ENCODE measurements around the gene CDK5.
A peak's percentile ranks its signal among the peaks of the same experiment; 100 is the strongest.
"Not testable (repeated sequence)": the region's sequence is repeated elsewhere in the genome, so short reads cannot be mapped to it uniquely, and the experiment has no call there.

Gene CDK5

GRCh38 chr7:151032936-151033863, 24.5 kb downstream of the CDK5 start:
- DNase-seq = no peak

- no peak for DNase-seq
Observed at GRCh38 chr7:151031011-151031410, 26.7 kb downstream of the CDK5 start.

GRCh38 chr7:151028948-151029501, 28.7 kb downstream of the CDK5 start:
- no peak for DNase-seq

GRCh38 chr7:151028131-151028947, 29.4 kb downstream of the CDK5 start, which contains the start of gene ABCB8:
Gene ABCB8 (plus strand): TSS chr7:151028450. CDS start chr7:151028516, 66 bp downstream.
- peak; percentile 98 for DNase-seq

- not testable (repeated sequence) for DNase-seq
Observed at GRCh38 chr7:151027728-151028130, 30.0 kb downstream of the CDK5 start.

GRCh38 chr7:151026771-151027727, 30.6 kb downstream of the CDK5 start:
- not testable (repeated sequence) for DNase-seq

GRCh38 chr7:151025924-151026671, 31.6 kb downstream of the CDK5 start:
- DNase-seq = no peak

GRCh38 chr7:151024435-151025056, 33.2 kb downstream of the CDK5 start, which contains the start of gene ATG9B:
Gene ATG9B (minus strand): TSS chr7:151024494. CDS start chr7:151024423, 71 bp downstream.
- no peak for DNase-seq

- no peak for DNase-seq
Observed at GRCh38 chr7:151023232-151023631, 34.5 kb downstream of the CDK5 start.

- DNase-seq = no peak
Observed at GRCh38 chr7:151020231-151020630, 37.5 kb downstream of the CDK5 start.

- no peak for DNase-seq
Observed at GRCh38 chr7:151019130-151019447, 38.6 kb downstream of the CDK5 start.

GRCh38 chr7:151018421-151019129, 39.1 kb downstream of the CDK5 start:
- DNase-seq = peak; percentile 45

- peak; percentile 82 for DNase-seq
Observed at GRCh38 chr7:151017953-151018420, 39.7 kb downstream of the CDK5 start.

GRCh38 chr7:151017370-151017952, 40.2 kb downstream of the CDK5 start:
- no peak for DNase-seq

GRCh38 chr7:151016942-151017341, 40.8 kb downstream of the CDK5 start:
- no peak for DNase-seq

GRCh38 chr7:151016505-151016904, 41.2 kb downstream of the CDK5 start:
- DNase-seq = no peak

- DNase-seq = no peak
Observed at GRCh38 chr7:151015967-151016366, 41.7 kb downstream of the CDK5 start.

- DNase-seq = peak; percentile 49
Observed at GRCh38 chr7:151014950-151015349, 42.7 kb downstream of the CDK5 start.

- DNase-seq = peak; percentile 93
Observed at GRCh38 chr7:151013733-151014497, 43.8 kb downstream of the CDK5 start.
